Tibial nerve (tissue), 4 donors: ENCODE data around the gene NPHP3. TPM values are rescaled to one million over a fixed set of nuclear protein-coding genes. Genes with fewer than 3 reads are reported as not detected.
"Not testable (repeated sequence)": the region's sequence is repeated elsewhere in the genome, so short reads cannot be mapped to it uniquely, and the experiment has no call there.

Experiments
- DNase-seq, 2 donors: peaks; one replicate each; pipeline ENCODE4 v3.0.0-alpha.2; 2019; ENCODE audit warnings: low spot score in 2 of 2
- H3K27ac ChIP-seq, 4 donors: fragments of 200-600 bp; sonication (generic) in 3 of 4; one replicate each; pipeline ENCODE4 v1.5.1; 2017 to 2019; ENCODE audit warnings: mild to moderate bottlenecking in 1 of 4
- H3K27me3 ChIP-seq, 2 donors: fragments of 200-600 bp; sonication (generic) in 1 of 2; one replicate each; pipeline versions ENCODE4 v1.5.1 to v1.6.0; 2017 to 2019
- H3K36me3 ChIP-seq, 3 donors: fragments of 200-600 bp; sonication (generic); one replicate each; pipeline ENCODE4 v1.5.1; 2018 to 2019
- H3K4me1 ChIP-seq, 4 donors: fragments of 200-600 bp; sonication (generic) in 3 of 4; one replicate each; pipeline ENCODE4 v1.5.1; 2017 to 2019
- H3K4me3 ChIP-seq, 4 donors: fragments of 200-600 bp; sonication (generic) in 3 of 4; one replicate each; pipeline ENCODE4 v1.5.1; 2017 to 2019; ENCODE audit warnings: mild to moderate bottlenecking in 1 of 4, moderate library complexity in 1 of 4
- H3K9me3 ChIP-seq, 4 donors: fragments of 200-600 bp; sonication (generic) in 3 of 4; one replicate each; pipeline ENCODE4 v1.5.1; 2017 to 2019
- CTCF ChIP-seq, 5 experiments: fragments of 200-600 bp in 3 of 5; fragments of 450-650 bp in 2 of 5; sonication (generic) in 3 of 5; IDR thresholded peaks; one replicate each; pipeline ENCODE4 v1.5.1; 2016 to 2019; ENCODE audit warnings: antibody characterized with exemption in 5 of 5, mild to moderate bottlenecking in 3 of 5, moderate library complexity in 2 of 5
- EP300 ChIP-seq, 2 donors: sonication (generic); formaldehyde crosslinking; IDR thresholded peaks; one replicate each; pipeline ENCODE4 v1.6.1; 2017; ENCODE audit warnings: antibody characterized with exemption in 2 of 2, mild to moderate bottlenecking in 1 of 2
- POLR2A ChIP-seq, 2 donors: fragments of 450-650 bp; IDR thresholded peaks; one replicate each; pipeline ENCODE4 v1.6.1; 2017; ENCODE audit warnings: antibody characterized with exemption in 2 of 2, mild to moderate bottlenecking in 2 of 2, moderate library complexity in 2 of 2
- WGBS, 2 donors: methylation state at CpG; one replicate each; pipeline ENCODE4 v1.1.5; 2018; 5-methylcytosine and 5-hydroxymethylcytosine counted together
- total RNA-seq, 4 donors: library from RNA; depleted of rRNA; stranded (reverse); fragments of >200 nt; gene quantifications; one replicate each; pipeline ENCODE4 v1.1.0, GENCODE V29; 2016

The NPHP3 gene
- total RNA-seq, 4 donors from 2014 or later, result 52.2 to 92.9 (median 69.4) TPM

- Histone ChIP-seq H3K9me3 (no peaks in the 10 kb centered on the region), H3K27ac (no peak overlapping the region), H3K4me3 (no peak overlapping the region), H3K4me1 (no peaks in the 10 kb centered on the region), H3K27me3 (no peaks in the 10 kb centered on the region), H3K36me3 (no peaks in the 10 kb centered on the region)
- DNase-seq, result no peak
- WGBS, 2 donors, result 42 to 59% methylated on average over 1 of the region's 1 CpG
- TF ChIP-seq CTCF (IDR thresholded peaks at IDR 0.05), result no peak
- no peak for TF ChIP-seq POLR2A (IDR thresholded peaks at IDR 0.05)
- no peak for TF ChIP-seq EP300 (IDR thresholded peaks at IDR 0.05)
These were observed 27.6 kb upstream of the NPHP3 start for GRCh38 chr3:132749786-132750185.

- H3K36me3 ChIP-seq, H3K4me1 ChIP-seq, DNase-seq, H3K4me3 ChIP-seq, H3K9me3 ChIP-seq, H3K27ac ChIP-seq, H3K27me3 ChIP-seq: not testable (repeated sequence)
- WGBS, 2 donors, result 88 to 90% methylated on average over 8 of the region's 9 CpGs
These were observed 24.5 kb upstream of the NPHP3 start for GRCh38 chr3:132746720-132747119.

- no peaks in the 10 kb centered on the region for H3K27me3 ChIP-seq
- H3K4me3 ChIP-seq, result no peak overlapping the region
- TF ChIP-seq CTCF (IDR thresholded peaks at IDR 0.05) (no peak), EP300 (IDR thresholded peaks at IDR 0.05) (no peak), POLR2A (IDR thresholded peaks at IDR 0.05) (no peak)
- no peaks in the 10 kb centered on the region for H3K9me3 ChIP-seq
- H3K4me1 ChIP-seq, result no peaks in the 10 kb centered on the region
- no peaks in the 10 kb centered on the region for H3K36me3 ChIP-seq
- WGBS, 2 donors, result 85 to 100% methylated on average over 1 of the region's 1 CpG
- no peak for DNase-seq
- no peak overlapping the region for H3K27ac ChIP-seq
These were observed 16.1 kb upstream of the NPHP3 start for GRCh38 chr3:132738314-132738713.

GRCh38 chr3:132735589-132735988 lies 13.4 kb upstream of the NPHP3 start:
- Histone ChIP-seq H3K4me3 (no peak overlapping the region), H3K27ac (no peak overlapping the region), H3K36me3 (no peaks in the 10 kb centered on the region), H3K9me3 (no peaks in the 10 kb centered on the region), H3K4me1 (no peaks in the 10 kb centered on the region), H3K27me3 (no peaks in the 10 kb centered on the region)
- no peak for DNase-seq
- TF ChIP-seq EP300 (IDR thresholded peaks at IDR 0.05) (no peak), POLR2A (IDR thresholded peaks at IDR 0.05) (no peak), CTCF (IDR thresholded peaks at IDR 0.05) (no peak)

GRCh38 chr3:132730891-132731580 lies 8.8 kb upstream of the NPHP3 start:
- H3K27me3 ChIP-seq, result no peaks in the 10 kb centered on the region
- no peak for DNase-seq
- no peaks in the 10 kb centered on the region for H3K36me3 ChIP-seq
- no peak overlapping the region for H3K27ac ChIP-seq
- TF ChIP-seq POLR2A (IDR thresholded peaks at IDR 0.05), result no peak
- peak in 3 of 5 experiments; percentile 7 to 36 (median 26) for TF ChIP-seq CTCF (IDR thresholded peaks at IDR 0.05)
- TF ChIP-seq EP300 (IDR thresholded peaks at IDR 0.05), result no peak
- no peaks in the 10 kb centered on the region for H3K9me3 ChIP-seq
- H3K4me1 ChIP-seq, result peaks cover 0 to 6% (median 1%) of the 10 kb centered on the region in 4 donors
- H3K4me3 ChIP-seq, result no peak overlapping the region
- WGBS, 2 donors, result 7 to 8% methylated on average over 2 of the region's 2 CpGs
